ENCODE data around the gene MAP1B.

The MAP1B gene

DNA sequence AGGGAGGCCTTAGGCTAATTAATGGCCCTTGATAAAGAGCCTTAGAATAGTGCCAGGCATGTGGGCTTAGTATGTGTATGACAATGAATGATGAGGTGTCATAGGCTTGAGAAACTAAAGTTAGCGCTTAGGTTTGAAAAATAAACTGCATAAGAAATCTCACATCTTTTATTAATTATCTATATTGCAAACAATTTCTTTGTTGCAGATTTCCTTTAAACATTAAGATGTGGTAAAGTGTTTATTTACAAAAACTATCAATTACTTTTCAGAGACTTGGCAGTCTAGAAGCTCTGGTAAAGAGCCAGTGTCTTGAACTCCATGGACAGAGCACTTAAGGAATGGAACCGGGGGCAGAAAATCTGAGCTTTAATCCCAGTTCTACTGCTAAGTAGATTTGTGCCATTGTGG lies 23.1 kb downstream of the MAP1B start:
- no peak overlapping the region for H3K4me3 ChIP-seq (ENCODE audit: low read length)
- TF ChIP-seq ZNF274 (IDR thresholded peaks at IDR 0.05; ENCODE audit: low read depth, low read length), result no peak

GRCh38 chr5:72133212-72133990 lies 26.1 kb downstream of the MAP1B start:
- TF ChIP-seq ZNF274 (IDR thresholded peaks at IDR 0.05; ENCODE audit: low read depth, low read length), result no peak
- H3K4me3 ChIP-seq (ENCODE audit: low read length), result no peak overlapping the region

GRCh38 chr5:72134226-72134899 lies 27.1 kb downstream of the MAP1B start:
- H3K4me3 ChIP-seq (ENCODE audit: low read length), result no peak overlapping the region
- TF ChIP-seq ZNF274 (IDR thresholded peaks at IDR 0.05; ENCODE audit: low read depth, low read length), result no peak

GRCh38 chr5:72137826-72138409 lies 30.6 kb downstream of the MAP1B start:
- no peak overlapping the region for H3K4me3 ChIP-seq (ENCODE audit: low read length)
- no peak for TF ChIP-seq ZNF274 (IDR thresholded peaks at IDR 0.05; ENCODE audit: low read depth, low read length)

DNA sequence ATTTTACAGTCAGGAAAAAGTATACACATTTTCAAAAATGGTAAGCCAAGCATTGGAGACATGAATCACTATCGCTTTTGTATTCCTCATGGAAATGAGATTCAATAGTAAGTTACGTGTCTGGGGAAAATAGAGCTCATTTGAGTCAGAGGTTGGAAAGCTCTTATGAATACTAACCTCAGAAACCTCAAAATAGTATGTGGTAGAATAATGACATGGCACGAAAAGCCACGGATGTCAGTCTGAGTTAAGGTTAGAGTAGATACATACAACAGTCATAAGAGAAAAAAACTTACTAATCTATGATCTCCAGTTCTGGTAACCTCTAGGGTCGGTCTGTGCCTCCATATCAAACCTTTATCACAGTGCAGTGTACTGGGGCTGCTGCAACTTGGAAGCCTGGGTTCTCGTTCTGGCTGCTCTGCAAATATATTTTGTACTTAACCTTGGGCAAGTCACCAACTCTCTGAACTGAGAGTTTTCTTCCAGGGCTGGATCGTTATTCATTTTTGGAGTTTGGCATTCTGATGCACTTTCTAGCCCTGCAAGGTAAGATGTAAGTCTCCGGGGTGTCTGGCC lies 31.8 kb downstream of the MAP1B start:
- H3K4me3 ChIP-seq (ENCODE audit: low read length), result no peak overlapping the region
- no peak for TF ChIP-seq ZNF274 (IDR thresholded peaks at IDR 0.05; ENCODE audit: low read depth, low read length)

DNA sequence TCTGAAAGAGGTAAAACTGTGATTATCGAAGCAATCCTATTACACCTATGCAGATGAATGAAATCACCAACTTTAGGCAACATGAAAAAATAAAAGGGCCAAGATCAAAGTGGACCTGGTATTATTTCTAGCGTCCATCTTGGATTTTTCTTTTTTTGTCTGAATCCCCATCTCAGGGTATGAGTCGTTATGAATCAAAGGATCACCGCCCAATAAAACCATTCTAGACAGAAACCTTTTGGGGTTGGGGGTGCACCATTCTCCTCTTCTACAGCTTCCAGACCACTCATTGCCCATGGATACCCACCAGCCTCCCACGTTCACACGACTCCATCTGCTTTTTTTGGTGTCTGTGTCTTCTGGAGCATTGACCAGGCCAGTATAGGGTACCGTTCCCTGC lies 33.4 kb downstream of the MAP1B start:
- no peak overlapping the region for H3K4me3 ChIP-seq (ENCODE audit: low read length)
- TF ChIP-seq ZNF274 (IDR thresholded peaks at IDR 0.05; ENCODE audit: low read depth, low read length), result no peak

DNA sequence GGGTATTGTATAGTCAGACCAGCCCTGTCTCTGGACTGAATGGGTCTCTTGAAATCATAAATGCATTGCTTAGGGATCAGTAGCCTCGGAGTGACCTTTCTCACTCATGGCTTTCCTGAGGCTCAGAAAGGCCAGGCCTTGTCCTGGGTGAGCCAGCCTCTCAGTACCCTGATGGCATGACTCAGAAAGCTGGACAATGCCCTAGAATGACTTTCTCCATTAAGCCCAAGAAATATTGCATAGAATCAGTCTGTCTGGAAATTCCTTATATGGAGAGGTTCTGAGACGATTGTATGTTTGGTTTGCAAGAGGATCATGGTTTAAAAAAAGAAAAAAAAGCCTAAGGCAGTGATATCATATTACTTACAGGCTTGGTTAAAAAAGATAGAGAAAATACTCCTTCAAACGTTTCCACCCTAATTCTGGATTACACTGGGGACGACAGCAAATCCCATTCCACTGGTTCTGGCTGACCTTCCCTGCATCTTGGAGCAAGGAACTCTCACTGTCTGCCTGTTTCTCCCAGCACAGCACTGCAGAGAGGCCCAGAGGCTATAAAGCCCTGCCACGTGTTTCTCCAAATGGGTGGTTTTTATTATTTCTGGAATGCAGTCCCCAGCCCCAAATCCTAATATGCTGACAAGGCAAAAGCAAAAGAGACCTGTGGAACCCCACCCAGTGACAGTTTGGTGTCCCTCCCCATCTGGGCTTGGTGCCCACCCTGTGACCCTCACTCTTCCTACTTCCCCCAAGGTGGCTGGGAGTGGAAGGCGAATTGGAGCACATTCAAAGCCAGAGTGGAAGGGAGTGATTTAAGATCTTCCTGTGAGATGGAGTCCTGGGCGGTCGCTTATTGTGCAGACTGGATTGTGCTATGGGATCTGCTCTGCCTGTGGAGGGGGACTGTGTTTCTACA lies 34.4 kb downstream of the MAP1B start:
- H3K4me3 ChIP-seq (ENCODE audit: low read length), result no peak overlapping the region

GRCh38 chr5:72144762-72145161 lies 37.5 kb downstream of the MAP1B start:
- no peak overlapping the region for H3K4me3 ChIP-seq (ENCODE audit: low read length)
- TF ChIP-seq ZNF274 (IDR thresholded peaks at IDR 0.05; ENCODE audit: low read depth, low read length), result no peak

More for the DNA sequence above, 34.4 kb downstream of the MAP1B start:
- no peak for TF ChIP-seq ZNF274 (IDR thresholded peaks at IDR 0.05; ENCODE audit: low read depth, low read length)

GRCh38 chr5:72145348-72145747 lies 38.1 kb downstream of the MAP1B start:
- H3K4me3 ChIP-seq (ENCODE audit: low read length), result no peak overlapping the region
- no peak for TF ChIP-seq ZNF274 (IDR thresholded peaks at IDR 0.05; ENCODE audit: low read depth, low read length)

GRCh38 chr5:72146056-72146455 lies 38.8 kb downstream of the MAP1B start:
- no peak for TF ChIP-seq ZNF274 (IDR thresholded peaks at IDR 0.05; ENCODE audit: low read depth, low read length)
- no peak overlapping the region for H3K4me3 ChIP-seq (ENCODE audit: low read length)

- no peak for TF ChIP-seq ZNF274 (IDR thresholded peaks at IDR 0.05; ENCODE audit: low read depth, low read length)
- no peak overlapping the region for H3K4me3 ChIP-seq (ENCODE audit: low read length)
Measured at GRCh38 chr5:72147569-72147968, 40.3 kb downstream of the MAP1B start.

DNA sequence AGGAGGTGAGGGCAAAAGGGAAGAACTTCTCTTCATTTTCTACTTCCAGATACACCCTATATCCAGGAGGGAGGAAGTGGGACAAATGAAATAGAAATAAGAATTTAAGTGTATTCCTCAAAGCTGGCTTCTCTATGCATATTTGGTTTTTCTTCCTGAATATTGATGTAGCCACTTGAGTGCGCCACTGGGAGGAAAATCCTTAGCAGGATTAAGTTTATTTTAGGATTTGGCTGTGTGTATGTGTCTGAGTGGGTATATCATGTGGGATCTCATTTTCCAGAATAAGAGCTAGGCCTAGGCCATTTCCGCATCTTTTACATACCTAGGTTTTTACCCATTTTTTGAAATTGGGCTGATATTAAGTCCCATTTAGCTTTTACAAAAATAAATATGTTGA lies 42.5 kb downstream of the MAP1B start:
- no peak overlapping the region for H3K4me3 ChIP-seq (ENCODE audit: low read length)
- no peak for TF ChIP-seq ZNF274 (IDR thresholded peaks at IDR 0.05; ENCODE audit: low read depth, low read length)

GRCh38 chr5:72151169-72151568 lies 43.9 kb downstream of the MAP1B start:
- TF ChIP-seq ZNF274 (IDR thresholded peaks at IDR 0.05; ENCODE audit: low read depth, low read length), result no peak
- no peak overlapping the region for H3K4me3 ChIP-seq (ENCODE audit: low read length)

DNA sequence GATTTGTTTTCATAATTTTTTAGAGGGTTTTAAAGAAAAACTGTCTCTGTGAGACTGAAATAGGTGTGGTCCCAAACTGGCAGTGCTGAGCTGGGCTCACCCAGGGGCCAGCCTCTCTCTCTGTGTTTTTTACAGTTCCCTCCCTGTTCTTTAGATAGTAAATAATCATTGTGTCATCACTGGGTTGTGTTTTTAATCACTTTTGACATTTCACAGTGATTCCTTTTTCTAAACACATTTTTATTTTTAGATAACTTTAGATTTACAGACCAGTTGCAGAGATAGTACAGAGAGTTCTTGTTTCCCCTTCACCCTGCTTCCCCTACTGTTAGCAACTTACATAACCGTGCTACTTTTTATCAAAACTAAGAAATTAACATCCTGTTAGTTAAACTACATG lies 44.4 kb downstream of the MAP1B start:
- no peak for TF ChIP-seq ZNF274 (IDR thresholded peaks at IDR 0.05; ENCODE audit: low read depth, low read length)
- no peak overlapping the region for H3K4me3 ChIP-seq (ENCODE audit: low read length)
